DMS53 treated with DMSO at 0.1 percent for 48 hours (cell line): ENCODE measurements around the gene SFTPB.
"Not testable (repeated sequence)": the region's sequence is repeated elsewhere in the genome, so short reads cannot be mapped to it uniquely, and the experiment has no call there.

Source experiments
- DNase-seq: peaks from one replicate; lab custom pipeline; 2025; ENCODE audit not compliant: unreplicated experiment; lab: John Stamatoyannopoulos, UW

Gene SFTPB

GRCh38 chr2:85678377-85678776, 10.4 kb upstream of the SFTPB start:
- no peak for DNase-seq

- no peak for DNase-seq
These were observed 8.0 kb upstream of the SFTPB start for GRCh38 chr2:85675866-85676548.

- no peak for DNase-seq
These were observed 7.4 kb upstream of the SFTPB start for GRCh38 chr2:85675427-85675826.

- no peak for DNase-seq
These were observed 6.4 kb upstream of the SFTPB start for GRCh38 chr2:85674417-85674816.

- no peak for DNase-seq
These were observed 5.8 kb upstream of the SFTPB start for GRCh38 chr2:85673716-85674375.

GRCh38 chr2:85672456-85672855, 4.5 kb upstream of the SFTPB start:
- no peak for DNase-seq

GRCh38 chr2:85670416-85670815, 2.4 kb upstream of the SFTPB start:
- not testable (repeated sequence) for DNase-seq

- DNase-seq: no peak
These were observed 1.6 kb upstream of the SFTPB start for GRCh38 chr2:85669549-85669948.

GRCh38 chr2:85668857-85669142, 801 bp upstream of the SFTPB start:
- DNase-seq: no peak

- DNase-seq: no peak
These were observed 414 bp downstream of the SFTPB start for GRCh38 chr2:85667561-85668008.

- DNase-seq: no peak
These were observed 1.3 kb downstream of the SFTPB start for GRCh38 chr2:85666435-85667316.

- DNase-seq: no peak
These were observed 2.0 kb downstream of the SFTPB start for GRCh38 chr2:85666016-85666415.

GRCh38 chr2:85665264-85665937, 2.6 kb downstream of the SFTPB start:
- no peak for DNase-seq

- DNase-seq: no peak
These were observed 4.1 kb downstream of the SFTPB start for GRCh38 chr2:85663594-85664565.

GRCh38 chr2:85662899-85663593, 5.0 kb downstream of the SFTPB start:
- DNase-seq: no peak

GRCh38 chr2:85661139-85661858, 6.7 kb downstream of the SFTPB start:
- no peak for DNase-seq

GRCh38 chr2:85660725-85661124, 7.3 kb downstream of the SFTPB start:
- no peak for DNase-seq

- DNase-seq: not testable (repeated sequence)
These were observed 7.7 kb downstream of the SFTPB start for GRCh38 chr2:85660301-85660700.
